B cell (primary cell): Measurements from ENCODE around the gene FARP1. TPM values are rescaled to one million over a fixed set of nuclear protein-coding genes. Genes with fewer than 3 reads are reported as not detected.

Source experiments
- ATAC-seq: fragments of 200-7000 bp; cut with Tn5 transposase; one replicate; pipeline ENCODE4 v1.10.0; 2021; ENCODE audit warnings: low read depth, mild to moderate bottlenecking, moderate number of reproducible peaks, moderate library complexity
- CTCF ChIA-PET: fragments of 350-600 bp; sonication (Branson Sonifier 250); formaldehyde crosslinking; loops from one replicate; lab custom pipeline; 2021; ENCODE audit warnings: antibody characterized with exemption, inconsistent platforms; lab: Charles Lee
- POLR2A ChIA-PET: fragments of 350-600 bp; sonication (Branson Sonifier 250); formaldehyde crosslinking; loops from one replicate; lab custom pipeline; 2021; ENCODE audit warnings: antibody characterized with exemption; lab: Charles Lee
- DNase-seq: peaks from one replicate; pipeline ENCODE4 v3.0.0; 2013
- H2AFZ ChIP-seq: 2 replicates; pipeline ENCODE4 v1.6.1; 2012; ENCODE audit warnings: mild to moderate bottlenecking, low read depth, low read length; ENCODE audit not compliant: insufficient read depth, poor library complexity, severe bottlenecking
- H3K27ac ChIP-seq, 2 donors: 1 replicate in 1 of 2; 2 replicates in 1 of 2; pipeline ENCODE4 v1.5.1; 2012 to 2013; ENCODE audit warnings: low read length in 2 of 2, mild to moderate bottlenecking in 2 of 2, moderate library complexity in 1 of 2
- H3K27me3 ChIP-seq, 4 experiments: fragments of 200-600 bp in 1 of 4; sonication (generic) in 1 of 4; replicated peaks in 1 of 4; 1 replicate in 2 of 4; 2 replicates in 2 of 4; pipeline versions ENCODE4 v1.6.1 to v1.7.0; 2013 to 2016; ENCODE audit warnings: low read length in 3 of 4, mild to moderate bottlenecking in 2 of 4, mixed read lengths in 1 of 4, moderate library complexity in 1 of 4; ENCODE audit not compliant: insufficient read depth in 4 of 4, control insufficient read depth in 3 of 4; ENCODE audit errors: control extremely low read depth in 1 of 4
- H3K36me3 ChIP-seq, 2 experiments: replicated peaks in 1 of 2; 1 replicate in 1 of 2; 2 replicates in 1 of 2; pipeline versions ENCODE4 v1.6.1 to v1.7.1; 2013; ENCODE audit warnings: low read length in 1 of 2; ENCODE audit not compliant: insufficient read depth in 2 of 2, control insufficient read depth in 1 of 2; ENCODE audit errors: control extremely low read depth in 1 of 2, extremely low read depth in 1 of 2
- H3K4me1 ChIP-seq, 2 donors: fragments of 200-600 bp in 1 of 2; sonication (generic) in 1 of 2; 1 replicate in 1 of 2; 2 replicates in 1 of 2; pipeline versions ENCODE4 v1.5.1 to v1.6.1; 2013 to 2017; ENCODE audit warnings: low read length in 2 of 2; ENCODE audit not compliant: control insufficient read depth in 2 of 2, insufficient read depth in 2 of 2
- H3K4me2 ChIP-seq: replicated peaks from 2 replicates; pipeline ENCODE3; 2012; ENCODE audit warnings: mild to moderate bottlenecking, low read depth, low read length; ENCODE audit not compliant: poor library complexity, severe bottlenecking
- H3K4me3 ChIP-seq, 5 experiments: fragments of 200-600 bp in 1 of 5; sonication (generic) in 1 of 5; 1 replicate in 3 of 5; 2 replicates in 2 of 5; pipeline versions ENCODE4 v1.5.1 to v1.7.0; 2011 to 2016; ENCODE audit warnings: low read length in 4 of 5, mild to moderate bottlenecking in 4 of 5, low read depth in 2 of 5, control low read depth in 1 of 5, moderate library complexity in 1 of 5; ENCODE audit not compliant: insufficient read depth in 1 of 5; ENCODE audit errors: control extremely low read depth in 1 of 5, extremely low read depth in 1 of 5
- H3K79me2 ChIP-seq: fragments of 200-600 bp; sonication (generic); one replicate; pipeline ENCODE4 v1.6.0; 2016; ENCODE audit warnings: low read length; ENCODE audit not compliant: control insufficient read depth, insufficient read depth
- H3K9ac ChIP-seq: fragments of 200-600 bp; sonication (generic); 2 replicates; pipeline ENCODE4 v1.6.1; 2017; ENCODE audit warnings: mild to moderate bottlenecking, low read length, moderate library complexity
- H3K9me3 ChIP-seq, 3 donors: one replicate each; pipeline versions ENCODE4 v1.6.1 to v1.7.1; 2013; ENCODE audit warnings: low read length in 2 of 3; ENCODE audit not compliant: control insufficient read depth in 2 of 3, insufficient read depth in 1 of 3; ENCODE audit errors: control extremely low read depth in 1 of 3
- H4K20me1 ChIP-seq: 2 replicates; pipeline ENCODE4 v1.6.0; 2012; ENCODE audit warnings: mild to moderate bottlenecking, low read length; ENCODE audit not compliant: insufficient read depth, control insufficient read depth, poor library complexity, severe bottlenecking
- H3K27ac Mint-ChIP-seq: one replicate; pipeline ENCODE4 v1.8.0; 2021; ENCODE audit warnings: mixed read lengths
- H3K27me3 Mint-ChIP-seq: one replicate; pipeline ENCODE4 v1.8.0; 2021; ENCODE audit warnings: mixed read lengths
- H3K4me1 Mint-ChIP-seq: one replicate; pipeline ENCODE4 v1.8.0; 2021; ENCODE audit warnings: mixed read lengths
- H3K4me3 Mint-ChIP-seq: one replicate; pipeline ENCODE4 v1.8.0; 2021; ENCODE audit warnings: mixed read lengths
- H3K9me3 Mint-ChIP-seq: one replicate; pipeline ENCODE4 v1.8.0; 2022; ENCODE audit warnings: mixed read lengths; ENCODE audit not compliant: insufficient read depth
- EZH2 ChIP-seq: IDR thresholded peaks from 2 replicates; pipeline ENCODE4 v1.6.1; 2012; ENCODE audit warnings: borderline replicate concordance, low read depth, mild to moderate bottlenecking, moderate library complexity, low read length; ENCODE audit not compliant: insufficient read depth, poor library complexity, severe bottlenecking
- WGBS: methylation state at CpG from one replicate; pipeline ENCODE4 v1.1.5; 2013; ENCODE audit warnings: missing lambda C conversion rate; ENCODE audit not compliant: insufficient coverage; 5-methylcytosine and 5-hydroxymethylcytosine counted together
- intact Hi-C: fragments of 100-400 bp; cut with micrococcal nuclease; formaldehyde crosslinking; loops from one replicate; pipeline ENCODE4 v1.10.0; 2022
- polyA plus RNA-seq: library from polyadenylated mRNA; depleted of rRNA; stranded (reverse); fragments of >200 nt; gene quantifications from 2 replicates; pipeline ENCODE4 v1.2.3, GENCODE V29; 2012
- total RNA-seq, 2 donors: library from RNA; stranded (reverse); fragments of 120-200 nt in 1 of 2; gene quantifications; 1 replicate in 1 of 2; 2 replicates in 1 of 2; pipeline versions ENCODE4 v1.2.3 to v1.2.4, GENCODE V29; 2013 to 2022
- TF ChIP-seq, protein P1 (sequence below): fragments of 200-600 bp; IDR thresholded peaks from one replicate; pipeline ENCODE4 v1.8.0; 2022; ENCODE audit warnings: antibody characterized with exemption, mild to moderate bottlenecking

FARP1 gene
- total and polyA plus RNA-seq, 2 donors (not counting 1 experiment from before 2014, with no cell fraction given): 0.15 to 1.5 TPM

- H3K4me2 ChIP-seq: no peak overlapping the region
- no peaks in the 10 kb centered on the region for H3K4me1 Mint-ChIP-seq
- TF ChIP-seq EZH2: no peak
- TF ChIP-seq, protein P1, sequence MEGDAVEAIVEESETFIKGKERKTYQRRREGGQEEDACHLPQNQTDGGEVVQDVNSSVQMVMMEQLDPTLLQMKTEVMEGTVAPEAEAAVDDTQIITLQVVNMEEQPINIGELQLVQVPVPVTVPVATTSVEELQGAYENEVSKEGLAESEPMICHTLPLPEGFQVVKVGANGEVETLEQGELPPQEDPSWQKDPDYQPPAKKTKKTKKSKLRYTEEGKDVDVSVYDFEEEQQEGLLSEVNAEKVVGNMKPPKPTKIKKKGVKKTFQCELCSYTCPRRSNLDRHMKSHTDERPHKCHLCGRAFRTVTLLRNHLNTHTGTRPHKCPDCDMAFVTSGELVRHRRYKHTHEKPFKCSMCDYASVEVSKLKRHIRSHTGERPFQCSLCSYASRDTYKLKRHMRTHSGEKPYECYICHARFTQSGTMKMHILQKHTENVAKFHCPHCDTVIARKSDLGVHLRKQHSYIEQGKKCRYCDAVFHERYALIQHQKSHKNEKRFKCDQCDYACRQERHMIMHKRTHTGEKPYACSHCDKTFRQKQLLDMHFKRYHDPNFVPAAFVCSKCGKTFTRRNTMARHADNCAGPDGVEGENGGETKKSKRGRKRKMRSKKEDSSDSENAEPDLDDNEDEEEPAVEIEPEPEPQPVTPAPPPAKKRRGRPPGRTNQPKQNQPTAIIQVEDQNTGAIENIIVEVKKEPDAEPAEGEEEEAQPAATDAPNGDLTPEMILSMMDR: no peak
- 76% methylated on average over 6 of the region's 9 CpGs for WGBS
- intact Hi-C loops: no loop called here
- H3K4me1 ChIP-seq: no peaks in the 10 kb centered on the region
- H3K36me3 ChIP-seq: no peaks in the 10 kb centered on the region
- ATAC-seq (no peak), DNase-seq (no peak)
- no peaks in the 10 kb centered on the region for H3K27me3 ChIP-seq
- peaks cover 23% of the 10 kb centered on the region for H3K27me3 Mint-ChIP-seq
- peaks cover 0 to 12% (median 0%) of the 10 kb centered on the region in 3 donors for H3K9me3 ChIP-seq
- H3K9me3 Mint-ChIP-seq: no peaks in the 10 kb centered on the region
- POLR2A ChIA-PET: no interaction called here
- no peak overlapping the region for H3K4me3 Mint-ChIP-seq
- no peaks in the 10 kb centered on the region for H4K20me1 ChIP-seq
- no peak overlapping the region for H3K9ac ChIP-seq
- H3K4me3 ChIP-seq: no peak overlapping the region
- H2AFZ ChIP-seq: no peak overlapping the region
- no peak overlapping the region for H3K27ac Mint-ChIP-seq
- no peak overlapping the region for H3K27ac ChIP-seq
- no peaks in the 10 kb centered on the region for H3K79me2 ChIP-seq
- CTCF ChIA-PET: no interaction called here
These were observed 30.7 kb downstream of the FARP1 start for GRCh38 chr13:98173431-98174152.

DNA sequence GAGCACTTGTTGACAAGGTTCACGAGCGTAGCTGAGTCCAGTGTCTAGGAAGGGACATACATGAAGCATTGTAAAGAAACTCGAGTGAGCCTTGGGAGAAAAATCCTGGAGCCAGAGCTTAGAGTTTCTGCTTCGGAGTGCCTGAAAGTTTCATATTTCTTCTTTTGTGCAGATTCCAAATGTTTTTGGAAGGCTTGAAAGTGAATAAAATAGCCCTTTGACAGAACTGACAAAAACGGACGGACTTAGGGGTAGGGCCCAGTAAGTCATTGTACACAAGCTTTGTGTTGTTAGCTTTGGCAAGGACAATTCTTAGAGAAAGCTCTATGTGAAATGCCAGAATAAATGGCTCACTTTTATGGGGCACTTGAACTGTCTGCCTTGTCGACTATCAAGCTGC lies 31.4 kb downstream of the FARP1 start:
- ChIA-PET CTCF (no interaction called here), POLR2A (no interaction called here)
- no peak overlapping the region for H3K4me3 ChIP-seq
- peaks cover 0 to 12% (median 0%) of the 10 kb centered on the region in 3 donors for H3K9me3 ChIP-seq
- H3K36me3 ChIP-seq: no peaks in the 10 kb centered on the region
- peaks cover 18% of the 10 kb centered on the region for H3K27me3 Mint-ChIP-seq
- WGBS: 92% methylated on average over 6 of the region's 7 CpGs
- H3K9ac ChIP-seq: no peak overlapping the region
- no peaks in the 10 kb centered on the region for H3K27me3 ChIP-seq
- H3K79me2 ChIP-seq: no peaks in the 10 kb centered on the region
- H3K4me2 ChIP-seq: no peak overlapping the region
- H3K4me1 ChIP-seq: no peaks in the 10 kb centered on the region
- intact Hi-C loops: no loop called here
- no peak overlapping the region for H3K27ac ChIP-seq
- ATAC-seq: no peak
- H3K27ac Mint-ChIP-seq: no peak overlapping the region
- no peak for DNase-seq
- TF ChIP-seq EZH2: no peak
- TF ChIP-seq, protein P1: no peak
- H3K4me1 Mint-ChIP-seq: no peaks in the 10 kb centered on the region
- H3K4me3 Mint-ChIP-seq: no peak overlapping the region
- no peak overlapping the region for H2AFZ ChIP-seq
- no peaks in the 10 kb centered on the region for H3K9me3 Mint-ChIP-seq
- H4K20me1 ChIP-seq: no peaks in the 10 kb centered on the region
